RKO (cell line): ENCODE results near the gene SIRT1.
"Not testable (repeated sequence)": the region's sequence is repeated elsewhere in the genome, so short reads cannot be mapped to it uniquely, and the experiment has no call there.

Experiments used
- DNase-seq: peaks from one replicate; pipeline ENCODE4 v3.0.0-alpha.2; 2016; ENCODE audit warnings: low spot score

SIRT1 gene

DNA sequence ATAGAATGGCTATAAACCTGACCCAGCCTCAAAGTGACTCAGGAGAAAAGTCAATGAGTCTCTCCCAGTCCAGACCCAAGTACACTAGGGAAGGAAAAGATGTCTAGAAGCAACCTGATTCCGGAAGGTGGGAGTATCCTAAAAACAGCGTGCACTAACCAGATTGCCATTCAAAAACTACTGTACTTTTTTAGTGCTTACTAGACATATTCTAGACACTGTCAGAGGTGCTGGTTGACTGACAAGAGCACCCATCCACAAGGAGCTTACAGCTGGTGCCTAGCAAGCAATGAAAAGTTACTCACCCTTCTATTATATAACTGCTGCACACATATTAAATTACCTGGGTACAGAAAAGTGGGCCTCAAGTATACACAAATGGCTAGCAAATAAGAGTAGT, 81.0 kb downstream of the SIRT1 start:
- no peak for DNase-seq

DNA sequence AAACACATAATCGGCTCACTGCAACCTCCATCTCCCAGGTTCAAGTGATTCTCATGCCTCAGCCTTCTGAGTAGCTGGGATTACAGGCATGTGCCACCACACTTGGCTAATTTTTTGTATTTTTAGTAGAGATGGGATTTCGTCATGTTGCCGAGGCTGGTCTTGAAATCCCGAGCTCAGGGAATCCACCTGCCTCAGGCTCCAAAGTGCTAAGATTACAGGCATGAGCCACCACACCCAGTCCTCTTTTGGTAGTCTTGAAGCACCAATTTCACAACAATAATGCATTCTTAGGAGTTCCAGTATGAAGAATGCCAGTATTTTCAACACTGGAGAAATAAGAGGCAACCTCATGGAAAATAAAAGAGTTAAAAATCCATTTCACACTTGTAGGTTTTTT, 81.6 kb downstream of the SIRT1 start:
- DNase-seq: not testable (repeated sequence)
